HuH-7 (cell line): ENCODE measurements around the gene FRS2.
"Not testable (repeated sequence)": the region's sequence is repeated elsewhere in the genome, so short reads cannot be mapped to it uniquely, and the experiment has no call there.

ENCODE experiments used
- DNase-seq: peaks from one replicate; pipeline ENCODE4 v3.0.0; 2011; ENCODE audit warnings: low spot score

The FRS2 gene

GRCh38 chr12:69580074-69580473, 109.9 kb downstream of the FRS2 start:
- no peak for DNase-seq

- peak; percentile 42 for DNase-seq
These were observed 113.0 kb downstream of the FRS2 start for GRCh38 chr12:69583203-69583602.

- DNase-seq: peak; percentile 92
These were observed 115.2 kb downstream of the FRS2 start, which contains the start of gene CCT2 for GRCh38 chr12:69585189-69586062. Gene CCT2, plus strand, starts transcription at chr12:69585459. Its CDS starts 63 bp downstream, at chr12:69585522.

GRCh38 chr12:69588527-69588926, 118.3 kb downstream of the FRS2 start:
- DNase-seq: no peak

- DNase-seq: no peak
These were observed 118.9 kb downstream of the FRS2 start for GRCh38 chr12:69589082-69589481.

- no peak for DNase-seq
These were observed 125.5 kb downstream of the FRS2 start for GRCh38 chr12:69595689-69596088.

GRCh38 chr12:69598174-69598753, 128.1 kb downstream of the FRS2 start:
- no peak for DNase-seq

GRCh38 chr12:69600804-69601203, 130.6 kb downstream of the FRS2 start:
- DNase-seq: no peak

GRCh38 chr12:69601962-69602685, 131.9 kb downstream of the FRS2 start:
- DNase-seq: no peak

GRCh38 chr12:69602954-69603353, 132.8 kb downstream of the FRS2 start:
- no peak for DNase-seq

GRCh38 chr12:69603556-69603955, 133.4 kb downstream of the FRS2 start:
- not testable (repeated sequence) for DNase-seq

GRCh38 chr12:69604275-69604674, 134.1 kb downstream of the FRS2 start:
- not testable (repeated sequence) for DNase-seq

GRCh38 chr12:69608114-69608513, 137.9 kb downstream of the FRS2 start:
- DNase-seq: no peak

GRCh38 chr12:69610126-69610525, 139.9 kb downstream of the FRS2 start:
- no peak for DNase-seq

- DNase-seq: no peak
These were observed 140.5 kb downstream of the FRS2 start, which contains the start of gene LRRC10 for GRCh38 chr12:69610729-69611128. Gene LRRC10, minus strand, starts transcription at chr12:69610907. Its CDS starts 69 bp downstream, at chr12:69610838.

GRCh38 chr12:69613351-69613750, 143.2 kb downstream of the FRS2 start:
- DNase-seq: no peak

GRCh38 chr12:69616025-69616424, 145.8 kb downstream of the FRS2 start:
- no peak for DNase-seq

GRCh38 chr12:69619050-69619449, 148.9 kb downstream of the FRS2 start:
- DNase-seq: no peak

- DNase-seq: no peak
These were observed 149.9 kb downstream of the FRS2 start for GRCh38 chr12:69620077-69620476.

- no peak for DNase-seq
These were observed 150.7 kb downstream of the FRS2 start for GRCh38 chr12:69620921-69621320.

- no peak for DNase-seq
These were observed 151.4 kb downstream of the FRS2 start for GRCh38 chr12:69621551-69621950.

GRCh38 chr12:69623970-69624369, 153.8 kb downstream of the FRS2 start:
- DNase-seq: no peak

- no peak for DNase-seq
These were observed 157.3 kb downstream of the FRS2 start for GRCh38 chr12:69627501-69627900.
